Middle frontal gyrus (tissue), 1 donor: ENCODE results near the gene OR7A10.
"Not testable (repeated sequence)": the region's sequence is repeated elsewhere in the genome, so short reads cannot be mapped to it uniquely, and the experiment has no call there.

Experiments
- DNase-seq: peaks from one replicate; pipeline ENCODE4 v3.0.0-alpha.2; 2015; ENCODE audit warnings: low spot score; ENCODE audit errors: extremely low spot score

The OR7A10 gene

GRCh38 chr19:14795078-14795721, 53.5 kb downstream of the OR7A10 start:
- no peak for DNase-seq

DNA sequence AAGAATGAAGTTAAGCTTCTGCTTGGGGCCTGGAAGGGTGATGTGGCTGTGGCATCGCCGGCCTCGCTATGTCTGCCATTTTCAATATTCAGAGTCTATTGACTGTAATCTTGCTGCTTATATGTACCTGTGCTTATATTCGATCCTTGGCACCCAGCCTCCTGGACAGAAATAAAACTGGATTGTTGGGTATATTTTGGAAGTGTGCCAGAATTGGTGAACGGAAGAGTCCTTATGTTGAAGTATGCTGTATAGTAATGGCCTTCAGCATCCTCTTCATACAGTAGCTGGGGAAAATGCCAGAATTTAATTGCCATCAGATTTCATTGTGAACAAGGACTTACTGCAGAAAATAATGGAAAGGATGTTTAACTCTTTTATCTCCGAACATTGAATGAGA, 56.5 kb downstream of the OR7A10 start:
- DNase-seq = not testable (repeated sequence)
